Activated CD4-positive, alpha-beta T cell treated with anti-CD3 and anti-CD28 coated beads, Interleukin-2, amount 10 ng/mL, durations not matched to agents 24 days and 14 days (primary cell): Measurements from ENCODE around the gene MEX3C. TPM values are rescaled to one million over a fixed set of nuclear protein-coding genes. Genes with fewer than 3 reads are reported as not detected.

Source experiments
- DNase-seq: peaks from one replicate; pipeline ENCODE4 v3.0.0; 2022
- H3K27ac Mint-ChIP-seq: one replicate; pipeline ENCODE4 v1.8.0; 2022; ENCODE audit warnings: mild to moderate bottlenecking, mixed read lengths
- H3K27me3 Mint-ChIP-seq: one replicate; pipeline ENCODE4 v1.8.0; 2022; ENCODE audit warnings: mixed read lengths
- H3K36me3 Mint-ChIP-seq: one replicate; pipeline ENCODE4 v1.8.0; 2022; ENCODE audit warnings: low read depth, mild to moderate bottlenecking, mixed read lengths
- H3K4me1 Mint-ChIP-seq: one replicate; pipeline ENCODE4 v1.8.0; 2021; ENCODE audit warnings: mixed read lengths
- H3K4me3 Mint-ChIP-seq: one replicate; pipeline ENCODE4 v1.8.0; 2022; ENCODE audit warnings: mild to moderate bottlenecking, moderate library complexity, mixed read lengths
- H3K9me3 Mint-ChIP-seq: one replicate; pipeline ENCODE4 v1.8.0; 2021; ENCODE audit warnings: mixed read lengths
- intact Hi-C: fragments of 100-400 bp; cut with micrococcal nuclease; formaldehyde crosslinking; loops from one replicate; pipeline ENCODE4 v1.15.1; 2023
- total RNA-seq: library from RNA; stranded (reverse); gene quantifications from 2 replicates; pipeline ENCODE4 v1.2.3, GENCODE V29; 2022

MEX3C gene
- total RNA-seq, 1 donor from 2014 or later: 57.4 TPM

DNA sequence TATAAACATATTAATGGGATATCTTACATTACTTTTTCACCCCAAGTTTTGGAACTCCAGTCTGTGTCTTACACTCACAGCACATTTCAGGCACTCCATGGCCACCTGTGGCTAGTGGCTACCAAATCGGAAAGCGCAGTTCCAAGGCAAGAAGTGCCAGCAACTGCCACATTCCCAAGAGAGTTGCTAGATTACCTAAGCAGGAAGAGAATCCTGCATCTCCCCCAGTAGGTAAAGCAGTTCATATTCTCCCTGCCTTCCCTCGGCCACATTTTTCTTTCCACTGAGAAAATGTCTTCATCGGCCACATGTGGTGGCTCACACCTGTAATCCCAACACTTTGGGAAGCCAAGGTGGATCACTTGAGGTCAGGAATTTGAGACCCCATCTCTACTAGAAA, 62.8 kb downstream of the MEX3C start:
- no peaks in the 10 kb centered on the region for H3K36me3 Mint-ChIP-seq
- no peak for DNase-seq
- H3K27ac Mint-ChIP-seq: no peak overlapping the region
- no peak overlapping the region for H3K4me3 Mint-ChIP-seq
- no peaks in the 10 kb centered on the region for H3K4me1 Mint-ChIP-seq
- intact Hi-C loops: no loop called here
- no peaks in the 10 kb centered on the region for H3K9me3 Mint-ChIP-seq
- H3K27me3 Mint-ChIP-seq: no peaks in the 10 kb centered on the region

DNA sequence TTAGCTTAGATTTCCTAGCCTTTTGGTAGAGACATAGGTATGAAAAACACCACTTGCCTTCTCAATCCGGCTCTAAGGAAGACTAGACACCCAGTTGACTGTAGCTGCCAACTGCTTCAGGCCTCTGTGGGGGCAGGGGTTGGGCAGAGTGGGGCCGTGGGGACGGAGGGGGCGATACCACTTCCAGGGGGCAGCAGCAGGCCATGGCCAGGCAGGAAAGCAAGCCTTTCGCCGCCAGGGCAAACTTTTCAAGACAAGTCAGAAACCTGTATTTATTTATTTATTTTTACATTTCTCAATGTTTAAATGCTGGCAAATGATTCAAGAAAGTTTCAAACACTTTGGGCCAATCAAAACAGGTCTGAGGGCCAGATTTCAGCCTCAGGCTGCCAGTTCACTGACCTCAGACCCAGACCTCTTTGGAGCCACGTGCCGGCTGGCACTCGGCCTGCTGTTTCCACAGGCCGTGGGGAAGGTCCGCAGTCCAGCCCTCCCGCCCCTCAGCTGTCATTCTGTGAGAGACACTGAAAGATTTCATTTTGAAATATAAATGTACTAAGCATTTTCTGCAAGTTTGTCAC, 63.8 kb downstream of the MEX3C start:
- no peaks in the 10 kb centered on the region for H3K9me3 Mint-ChIP-seq
- H3K4me1 Mint-ChIP-seq: no peaks in the 10 kb centered on the region
- H3K4me3 Mint-ChIP-seq: no peak overlapping the region
- no peak for DNase-seq
- no peak overlapping the region for H3K27ac Mint-ChIP-seq
- no peaks in the 10 kb centered on the region for H3K27me3 Mint-ChIP-seq
- intact Hi-C loops: no loop called here
- H3K36me3 Mint-ChIP-seq: no peaks in the 10 kb centered on the region

GRCh38 chr18:51132256-51132935, 65.1 kb downstream of the MEX3C start:
- DNase-seq: no peak
- Mint-ChIP-seq H3K27ac (no peak overlapping the region), H3K9me3 (no peaks in the 10 kb centered on the region), H3K4me1 (no peaks in the 10 kb centered on the region), H3K4me3 (no peak overlapping the region), H3K27me3 (no peaks in the 10 kb centered on the region), H3K36me3 (no peaks in the 10 kb centered on the region)
- intact Hi-C loops: no loop called here

- DNase-seq: no peak
- H3K4me3 Mint-ChIP-seq: no peak overlapping the region
- H3K36me3 Mint-ChIP-seq: no peaks in the 10 kb centered on the region
- intact Hi-C loops: no loop called here
- no peaks in the 10 kb centered on the region for H3K27me3 Mint-ChIP-seq
- no peaks in the 10 kb centered on the region for H3K9me3 Mint-ChIP-seq
- no peak overlapping the region for H3K27ac Mint-ChIP-seq
- H3K4me1 Mint-ChIP-seq: no peaks in the 10 kb centered on the region
Measured at GRCh38 chr18:51128533-51128932, 68.9 kb downstream of the MEX3C start.

- Mint-ChIP-seq H3K27me3 (no peaks in the 10 kb centered on the region), H3K4me1 (no peaks in the 10 kb centered on the region), H3K9me3 (no peaks in the 10 kb centered on the region), H3K36me3 (no peaks in the 10 kb centered on the region), H3K4me3 (no peak overlapping the region), H3K27ac (no peak overlapping the region)
- no peak for DNase-seq
- intact Hi-C loops: no loop called here
Measured at GRCh38 chr18:51127664-51128063, 69.8 kb downstream of the MEX3C start.

DNA sequence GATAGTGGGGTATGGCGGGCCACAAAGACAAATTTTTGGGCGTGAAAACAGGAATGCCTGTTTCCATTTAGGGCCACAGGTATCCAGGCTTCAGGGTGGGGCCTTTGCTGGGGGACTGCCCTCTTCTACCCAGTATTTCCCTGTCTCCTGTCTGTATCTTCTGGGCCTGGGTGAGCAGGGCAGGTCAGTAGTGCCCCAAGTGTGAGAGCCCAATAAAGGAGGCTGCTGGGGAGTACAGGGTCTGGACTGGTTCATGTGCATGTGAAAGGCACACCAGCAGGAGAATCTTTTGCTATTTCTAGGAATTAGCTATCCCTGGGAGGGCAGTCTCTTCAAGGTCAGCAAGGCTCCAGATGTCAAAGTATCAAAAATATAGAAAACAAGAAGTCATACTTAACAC, 71.5 kb downstream of the MEX3C start:
- Mint-ChIP-seq H3K27ac (no peak overlapping the region), H3K4me1 (no peaks in the 10 kb centered on the region), H3K4me3 (no peak overlapping the region), H3K9me3 (no peaks in the 10 kb centered on the region), H3K27me3 (no peaks in the 10 kb centered on the region), H3K36me3 (no peaks in the 10 kb centered on the region)
- no peak for DNase-seq
- intact Hi-C loops: no loop called here

Other genes with a start within 250 kb of the MEX3C start
- 6.8 and 7.0 TPM in 2 replicates for gene ELAC1, start 229.6 kb downstream of the MEX3C start, total RNA-seq
- 76.5 and 90.8 TPM in 2 replicates for gene SMAD4, start 167.5 kb downstream of the MEX3C start, total RNA-seq